ENCODE data around the gene LPA. TPM values are rescaled to one million over a fixed set of nuclear protein-coding genes. Genes with fewer than 3 reads are reported as not detected.
"Not testable (repeated sequence)": the region's sequence is repeated elsewhere in the genome, so short reads cannot be mapped to it uniquely, and the experiment has no call there.

LPA gene
- polyA plus RNA-seq, 2 donors: 0.01 to 0.08 TPM

GRCh38 chr6:160531826-160532225 lies 132.2 kb downstream of the LPA start:
- no peak overlapping the region for H3K27ac ChIP-seq (ENCODE audit: low read depth in 2 of 2, low read length in 1 of 2)
- H3K4me3 ChIP-seq (ENCODE audit: low read depth in 1 of 2, low read length in 2 of 2): no peak overlapping the region
- no peaks in the 10 kb centered on the region for H3K36me3 ChIP-seq (ENCODE audit: control insufficient read depth in 2 of 2, insufficient read depth in 2 of 2, low read length in 1 of 2)
- WGBS, 2 donors: 75 to 78% methylated on average over 2 of the region's 2 CpGs
- H3K4me1 ChIP-seq (ENCODE audit: control insufficient read depth in 2 of 2, insufficient read depth in 2 of 2, low read length in 1 of 2): no peaks in the 10 kb centered on the region
- H3K9me3 ChIP-seq (ENCODE audit: control insufficient read depth in 2 of 2, insufficient read depth in 1 of 2, low read depth in 1 of 2, low read length in 1 of 2): no peaks in the 10 kb centered on the region
- H3K27me3 ChIP-seq (ENCODE audit: control insufficient read depth in 1 of 2, insufficient read depth in 2 of 2, low read length in 2 of 2): no peaks in the 10 kb centered on the region

DNA sequence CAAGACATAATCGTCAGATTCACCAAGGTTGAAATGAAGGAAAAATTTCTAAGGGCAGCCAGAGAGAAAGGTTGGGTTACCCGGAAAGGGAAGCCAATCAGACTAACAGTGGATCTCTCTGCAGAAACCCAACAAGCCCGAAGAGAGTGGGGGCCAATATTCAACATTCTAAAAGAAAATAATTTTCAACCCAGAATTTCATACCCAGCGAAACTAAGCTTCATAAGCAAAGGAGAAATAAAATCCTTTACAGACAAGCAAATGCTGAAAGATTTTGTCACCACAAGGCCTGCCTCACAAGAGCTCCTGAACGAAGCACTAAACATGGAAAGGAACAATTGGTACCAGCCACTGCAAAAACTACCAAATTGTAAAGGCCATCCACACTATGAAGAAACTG lies 134.6 kb downstream of the LPA start:
- H3K27me3 ChIP-seq (ENCODE audit: control insufficient read depth in 1 of 2, insufficient read depth in 2 of 2, low read length in 2 of 2); H3K9me3 ChIP-seq (ENCODE audit: control insufficient read depth in 2 of 2, insufficient read depth in 1 of 2, low read depth in 1 of 2, low read length in 1 of 2); H3K36me3 ChIP-seq (ENCODE audit: control insufficient read depth in 2 of 2, insufficient read depth in 2 of 2, low read length in 1 of 2); H3K4me3 ChIP-seq (ENCODE audit: low read depth in 1 of 2, low read length in 2 of 2); H3K27ac ChIP-seq (ENCODE audit: low read depth in 2 of 2, low read length in 1 of 2); H3K4me1 ChIP-seq (ENCODE audit: control insufficient read depth in 2 of 2, insufficient read depth in 2 of 2, low read length in 1 of 2): not testable (repeated sequence)
- 88 to 91% methylated on average over 5 of the region's 5 CpGs for WGBS, 2 donors

- 86 to 94% methylated on average over 5 of the region's 5 CpGs for WGBS, 2 donors
- H3K9me3 ChIP-seq (ENCODE audit: control insufficient read depth in 2 of 2, insufficient read depth in 1 of 2, low read depth in 1 of 2, low read length in 1 of 2): no peaks in the 10 kb centered on the region
- no peaks in the 10 kb centered on the region for H3K36me3 ChIP-seq (ENCODE audit: control insufficient read depth in 2 of 2, insufficient read depth in 2 of 2, low read length in 1 of 2)
- no peak overlapping the region for H3K27ac ChIP-seq (ENCODE audit: low read depth in 2 of 2, low read length in 1 of 2)
- H3K4me1 ChIP-seq (ENCODE audit: control insufficient read depth in 2 of 2, insufficient read depth in 2 of 2, low read length in 1 of 2): no peaks in the 10 kb centered on the region
- no peaks in the 10 kb centered on the region for H3K27me3 ChIP-seq (ENCODE audit: control insufficient read depth in 1 of 2, insufficient read depth in 2 of 2, low read length in 2 of 2)
- no peak overlapping the region for H3K4me3 ChIP-seq (ENCODE audit: low read depth in 1 of 2, low read length in 2 of 2)
Observed at GRCh38 chr6:160523223-160523622, 140.9 kb downstream of the LPA start.

DNA sequence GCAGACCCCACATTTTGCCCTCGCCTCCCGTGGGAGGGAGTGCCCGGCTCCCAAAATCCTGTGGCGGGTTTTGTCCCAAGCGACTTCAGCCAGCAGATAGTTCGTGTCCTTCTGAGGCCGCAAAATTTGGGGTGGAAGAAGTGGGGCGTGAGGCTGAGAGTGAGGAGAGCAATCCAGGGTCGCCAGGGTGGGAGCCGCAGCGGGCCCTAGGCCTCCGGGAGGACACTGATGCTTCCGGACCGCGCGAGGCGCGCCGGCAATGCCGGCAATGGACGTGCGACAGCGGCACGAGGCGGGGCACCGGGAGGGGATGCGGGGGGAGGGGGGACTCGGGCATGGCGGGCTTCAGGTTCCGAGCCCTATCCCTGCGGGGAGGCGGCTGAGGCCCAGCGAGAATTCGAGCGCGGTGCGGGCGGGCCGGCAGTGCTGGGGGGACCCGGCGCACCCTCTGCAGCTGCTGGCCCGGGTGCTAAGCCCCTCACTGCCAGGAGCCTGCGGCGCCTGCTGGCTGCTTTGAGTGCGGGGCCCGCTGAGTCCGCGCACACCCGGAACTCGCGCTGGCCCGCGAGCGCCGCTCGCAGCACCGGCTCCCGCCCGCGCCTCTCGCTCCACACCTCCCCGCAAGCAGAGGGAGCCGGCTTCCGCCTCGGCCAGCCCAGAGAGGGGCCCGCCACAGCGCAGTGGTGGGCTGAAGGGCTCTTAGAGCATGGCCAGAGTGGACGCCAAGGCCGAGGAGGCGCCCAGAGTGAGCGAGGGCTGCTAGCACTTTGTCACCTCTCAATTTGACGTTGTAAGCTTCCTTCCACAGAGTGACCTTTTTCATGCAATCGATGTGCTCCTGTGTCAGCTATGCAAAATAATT lies 143.8 kb downstream of the LPA start:
- Histone ChIP-seq H3K27ac (ENCODE audit: low read depth in 2 of 2, low read length in 1 of 2) (peak overlapping the region; percentile 60 to 74), H3K27me3 (ENCODE audit: control insufficient read depth in 1 of 2, insufficient read depth in 2 of 2, low read length in 2 of 2) (no peaks in the 10 kb centered on the region), H3K36me3 (ENCODE audit: control insufficient read depth in 2 of 2, insufficient read depth in 2 of 2, low read length in 1 of 2) (no peaks in the 10 kb centered on the region), H3K9me3 (ENCODE audit: control insufficient read depth in 2 of 2, insufficient read depth in 1 of 2, low read depth in 1 of 2, low read length in 1 of 2) (no peaks in the 10 kb centered on the region), H3K4me1 (ENCODE audit: control insufficient read depth in 2 of 2, insufficient read depth in 2 of 2, low read length in 1 of 2) (no peaks in the 10 kb centered on the region), H3K4me3 (ENCODE audit: low read depth in 1 of 2, low read length in 2 of 2) (peak overlapping the region; percentile 59)
- 0 to 1% methylated on average over 62 to 73 of the region's 73 CpGs for WGBS, 2 donors

DNA sequence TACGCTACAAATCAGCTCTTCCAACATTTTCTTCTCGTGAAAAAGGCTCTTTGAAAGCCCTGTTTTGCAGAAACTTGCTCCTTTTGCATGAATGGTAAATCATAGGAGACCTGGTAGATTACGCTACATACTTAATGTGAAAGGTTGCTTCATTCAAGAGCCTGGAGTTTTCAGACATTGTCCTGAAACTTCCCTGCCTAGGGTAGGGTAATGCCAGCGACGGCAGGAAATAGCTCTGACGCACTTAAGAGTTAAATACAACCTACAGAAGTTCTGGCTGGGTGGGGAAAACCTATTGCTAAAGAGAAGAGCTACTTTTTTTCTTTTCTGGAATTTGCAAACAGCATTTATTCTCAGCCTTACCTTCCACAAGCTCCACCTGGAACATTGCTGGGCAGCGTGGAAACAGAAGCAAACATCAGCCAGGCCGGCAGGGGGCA lies 144.5 kb downstream of the LPA start:
- Histone ChIP-seq H3K4me3 (ENCODE audit: low read depth in 1 of 2, low read length in 2 of 2) (peak overlapping the region; percentile 59), H3K36me3 (ENCODE audit: control insufficient read depth in 2 of 2, insufficient read depth in 2 of 2, low read length in 1 of 2) (no peaks in the 10 kb centered on the region), H3K4me1 (ENCODE audit: control insufficient read depth in 2 of 2, insufficient read depth in 2 of 2, low read length in 1 of 2) (no peaks in the 10 kb centered on the region), H3K9me3 (ENCODE audit: control insufficient read depth in 2 of 2, insufficient read depth in 1 of 2, low read depth in 1 of 2, low read length in 1 of 2) (no peaks in the 10 kb centered on the region), H3K27me3 (ENCODE audit: control insufficient read depth in 1 of 2, insufficient read depth in 2 of 2, low read length in 2 of 2) (no peaks in the 10 kb centered on the region), H3K27ac (ENCODE audit: low read depth in 2 of 2, low read length in 1 of 2) (peak overlapping the region in 1 of 2 donors; percentile 60)
- WGBS, 2 donors: 25% methylated on average over 8 of the region's 8 CpGs

- Histone ChIP-seq H3K27me3 (ENCODE audit: control insufficient read depth in 1 of 2, insufficient read depth in 2 of 2, low read length in 2 of 2) (no peaks in the 10 kb centered on the region), H3K36me3 (ENCODE audit: control insufficient read depth in 2 of 2, insufficient read depth in 2 of 2, low read length in 1 of 2) (no peaks in the 10 kb centered on the region), H3K27ac (ENCODE audit: low read depth in 2 of 2, low read length in 1 of 2) (no peak overlapping the region), H3K9me3 (ENCODE audit: control insufficient read depth in 2 of 2, insufficient read depth in 1 of 2, low read depth in 1 of 2, low read length in 1 of 2) (no peaks in the 10 kb centered on the region), H3K4me3 (ENCODE audit: low read depth in 1 of 2, low read length in 2 of 2) (no peak overlapping the region), H3K4me1 (ENCODE audit: control insufficient read depth in 2 of 2, insufficient read depth in 2 of 2, low read length in 1 of 2) (no peaks in the 10 kb centered on the region)
- WGBS, 2 donors: 71% methylated on average over 4 of the region's 4 CpGs
Observed at GRCh38 chr6:160519133-160519532, 144.9 kb downstream of the LPA start.

DNA sequence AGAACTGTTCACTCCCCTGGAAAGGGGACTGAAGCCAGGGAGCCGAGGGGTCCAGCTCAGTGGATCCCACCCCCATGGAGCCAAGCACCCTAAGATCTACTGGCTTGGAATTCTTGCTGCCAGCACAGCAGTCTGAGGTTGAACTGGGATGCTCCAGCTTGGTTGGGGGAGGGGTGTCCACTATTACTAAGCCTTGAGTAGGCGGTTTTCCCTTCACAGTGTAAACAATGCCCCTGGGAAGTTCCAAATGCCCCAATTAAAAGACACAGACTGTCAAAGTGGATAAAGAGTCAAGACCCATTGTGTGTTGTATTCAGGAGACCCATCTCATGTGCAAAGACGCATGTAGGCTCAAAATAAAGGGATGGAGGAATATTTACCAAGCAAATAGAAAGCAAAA lies 150.2 kb downstream of the LPA start:
- Histone ChIP-seq H3K27me3 (ENCODE audit: control insufficient read depth in 1 of 2, insufficient read depth in 2 of 2, low read length in 2 of 2) (no peaks in the 10 kb centered on the region), H3K9me3 (ENCODE audit: control insufficient read depth in 2 of 2, insufficient read depth in 1 of 2, low read depth in 1 of 2, low read length in 1 of 2) (no peaks in the 10 kb centered on the region), H3K36me3 (ENCODE audit: control insufficient read depth in 2 of 2, insufficient read depth in 2 of 2, low read length in 1 of 2) (no peaks in the 10 kb centered on the region), H3K27ac (ENCODE audit: low read depth in 2 of 2, low read length in 1 of 2) (no peak overlapping the region), H3K4me3 (ENCODE audit: low read depth in 1 of 2, low read length in 2 of 2) (no peak overlapping the region), H3K4me1 (ENCODE audit: control insufficient read depth in 2 of 2, insufficient read depth in 2 of 2, low read length in 1 of 2) (no peaks in the 10 kb centered on the region)
- 66 to 67% methylated on average over 3 of the region's 3 CpGs for WGBS, 2 donors

GRCh38 chr6:160510976-160511617 lies 153.0 kb downstream of the LPA start:
- Histone ChIP-seq H3K27ac (ENCODE audit: low read depth in 2 of 2, low read length in 1 of 2) (no peak overlapping the region), H3K9me3 (ENCODE audit: control insufficient read depth in 2 of 2, insufficient read depth in 1 of 2, low read depth in 1 of 2, low read length in 1 of 2) (no peaks in the 10 kb centered on the region), H3K4me3 (ENCODE audit: low read depth in 1 of 2, low read length in 2 of 2) (no peak overlapping the region), H3K36me3 (ENCODE audit: control insufficient read depth in 2 of 2, insufficient read depth in 2 of 2, low read length in 1 of 2) (no peaks in the 10 kb centered on the region), H3K27me3 (ENCODE audit: control insufficient read depth in 1 of 2, insufficient read depth in 2 of 2, low read length in 2 of 2) (no peaks in the 10 kb centered on the region), H3K4me1 (ENCODE audit: control insufficient read depth in 2 of 2, insufficient read depth in 2 of 2, low read length in 1 of 2) (no peaks in the 10 kb centered on the region)
- 72 to 80% methylated on average over 4 of the region's 4 CpGs for WGBS, 2 donors

DNA sequence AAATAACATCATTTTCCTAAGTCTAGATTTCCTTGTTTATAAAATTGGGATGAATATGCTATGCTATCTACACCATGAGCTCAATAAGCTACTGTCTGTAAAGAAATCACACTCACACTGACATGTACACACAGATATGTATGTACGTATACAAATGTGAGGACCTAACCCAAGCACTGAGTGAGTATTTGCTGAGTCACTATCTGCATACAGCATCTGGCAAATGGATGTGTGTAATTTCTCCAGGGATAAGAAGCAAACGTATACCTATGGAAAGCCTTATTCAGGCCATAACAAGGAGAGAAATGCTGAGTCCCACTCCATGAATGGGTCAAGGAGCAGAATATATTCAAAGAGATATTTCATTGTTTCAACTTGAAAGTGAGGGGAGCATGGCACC lies 153.9 kb downstream of the LPA start:
- no peaks in the 10 kb centered on the region for H3K27me3 ChIP-seq (ENCODE audit: control insufficient read depth in 1 of 2, insufficient read depth in 2 of 2, low read length in 2 of 2)
- H3K4me3 ChIP-seq (ENCODE audit: low read depth in 1 of 2, low read length in 2 of 2): no peak overlapping the region
- H3K9me3 ChIP-seq (ENCODE audit: control insufficient read depth in 2 of 2, insufficient read depth in 1 of 2, low read depth in 1 of 2, low read length in 1 of 2): no peaks in the 10 kb centered on the region
- no peak overlapping the region for H3K27ac ChIP-seq (ENCODE audit: low read depth in 2 of 2, low read length in 1 of 2)
- H3K4me1 ChIP-seq (ENCODE audit: control insufficient read depth in 2 of 2, insufficient read depth in 2 of 2, low read length in 1 of 2): no peaks in the 10 kb centered on the region
- 47 to 56% methylated on average over 2 of the region's 2 CpGs for WGBS, 2 donors
- H3K36me3 ChIP-seq (ENCODE audit: control insufficient read depth in 2 of 2, insufficient read depth in 2 of 2, low read length in 1 of 2): no peaks in the 10 kb centered on the region

DNA sequence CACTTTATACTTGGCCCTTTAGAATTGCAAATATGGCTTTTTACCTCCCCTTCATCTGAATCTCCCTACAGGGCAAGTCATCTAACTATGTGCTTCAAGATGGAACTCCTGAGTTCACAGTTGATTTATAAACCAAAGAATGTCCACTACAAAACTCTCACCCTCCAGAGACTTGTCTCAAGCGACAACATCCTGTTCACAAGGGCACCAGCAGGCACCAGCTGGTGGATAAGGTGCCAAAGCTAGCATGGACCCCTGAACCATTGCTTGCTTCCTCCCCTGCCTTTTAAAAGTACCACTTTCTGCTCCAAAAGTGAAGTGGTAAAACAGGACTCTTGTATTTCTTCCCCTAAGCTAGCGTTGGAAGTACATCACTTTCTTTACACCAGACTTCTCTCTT lies 154.5 kb downstream of the LPA start:
- H3K4me1 ChIP-seq (ENCODE audit: control insufficient read depth in 2 of 2, insufficient read depth in 2 of 2, low read length in 1 of 2): no peaks in the 10 kb centered on the region
- 74 to 79% methylated on average over 2 of the region's 2 CpGs for WGBS, 2 donors
- H3K4me3 ChIP-seq (ENCODE audit: low read depth in 1 of 2, low read length in 2 of 2): no peak overlapping the region
- H3K27me3 ChIP-seq (ENCODE audit: control insufficient read depth in 1 of 2, insufficient read depth in 2 of 2, low read length in 2 of 2): no peaks in the 10 kb centered on the region
- no peaks in the 10 kb centered on the region for H3K9me3 ChIP-seq (ENCODE audit: control insufficient read depth in 2 of 2, insufficient read depth in 1 of 2, low read depth in 1 of 2, low read length in 1 of 2)
- no peaks in the 10 kb centered on the region for H3K36me3 ChIP-seq (ENCODE audit: control insufficient read depth in 2 of 2, insufficient read depth in 2 of 2, low read length in 1 of 2)
- H3K27ac ChIP-seq (ENCODE audit: low read depth in 2 of 2, low read length in 1 of 2): no peak overlapping the region

Data from esophagus (tissue), 2 donors.